T1000 (cell line): ENCODE data around the gene RPL27A.
A peak's percentile ranks its signal among the peaks of the same experiment; 100 is the strongest.

Experiments used
- DNase-seq: peaks from one replicate; lab custom pipeline; 2025; ENCODE audit warnings: mixed read lengths; lab: John Stamatoyannopoulos, UW

The RPL27A gene

DNA sequence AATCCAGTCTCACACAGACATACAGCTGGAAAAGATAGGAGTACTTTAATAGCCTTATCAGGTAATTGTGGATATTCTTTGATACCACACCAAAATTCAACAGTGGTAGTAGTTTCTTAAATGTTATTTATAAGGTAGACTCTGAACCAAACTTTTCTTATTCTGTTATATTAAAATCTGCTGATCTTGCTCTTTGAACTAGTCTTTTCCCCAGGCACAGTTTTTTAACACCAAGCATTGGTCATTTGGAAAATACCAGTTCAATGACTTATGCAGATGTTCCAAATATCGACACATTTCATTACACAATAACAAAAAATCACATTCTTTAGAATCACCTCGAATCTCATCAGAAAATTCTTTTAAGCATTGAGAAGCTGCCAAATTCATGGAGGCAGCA, 7.7 kb upstream of the RPL27A start:
- no peak for DNase-seq

DNA sequence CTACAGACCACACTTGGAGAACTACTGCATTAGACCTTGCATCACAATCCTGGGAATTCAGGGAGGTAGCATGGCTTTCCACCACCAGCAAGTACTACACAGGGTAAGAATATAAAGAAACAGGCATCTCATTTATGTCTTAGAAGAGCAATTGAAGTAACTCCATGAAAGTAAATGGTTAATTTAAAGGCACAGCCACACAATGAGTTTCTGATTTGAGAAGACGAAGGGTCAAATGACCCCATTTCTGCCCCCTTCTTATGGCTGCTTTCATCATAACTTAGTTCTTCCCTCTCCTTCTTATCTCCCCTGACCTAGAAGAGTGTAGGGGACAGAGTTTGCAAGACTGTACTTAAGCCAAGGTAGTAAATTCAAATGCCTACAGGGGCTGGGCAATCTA, 6.1 kb upstream of the RPL27A start:
- no peak for DNase-seq

DNA sequence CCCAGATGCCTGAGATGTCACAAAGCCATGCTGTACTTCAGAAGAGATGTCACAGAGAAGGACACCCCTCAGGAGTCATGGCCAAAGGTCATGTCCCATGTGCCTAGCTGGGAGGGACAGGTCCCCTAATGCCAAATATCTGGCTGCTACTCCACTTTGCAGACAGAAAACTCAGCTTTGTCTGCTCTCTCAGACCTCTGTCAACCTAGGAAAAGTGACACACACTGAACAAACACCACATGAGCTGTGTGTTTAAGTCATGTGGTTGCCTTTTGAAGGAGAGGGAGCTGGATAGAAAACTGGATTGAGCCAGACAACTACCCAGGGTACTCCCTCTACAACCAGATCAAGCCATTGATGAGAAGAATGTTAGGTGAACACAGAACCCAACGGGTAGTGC, 3.6 kb upstream of the RPL27A start:
- DNase-seq: no peak

DNA sequence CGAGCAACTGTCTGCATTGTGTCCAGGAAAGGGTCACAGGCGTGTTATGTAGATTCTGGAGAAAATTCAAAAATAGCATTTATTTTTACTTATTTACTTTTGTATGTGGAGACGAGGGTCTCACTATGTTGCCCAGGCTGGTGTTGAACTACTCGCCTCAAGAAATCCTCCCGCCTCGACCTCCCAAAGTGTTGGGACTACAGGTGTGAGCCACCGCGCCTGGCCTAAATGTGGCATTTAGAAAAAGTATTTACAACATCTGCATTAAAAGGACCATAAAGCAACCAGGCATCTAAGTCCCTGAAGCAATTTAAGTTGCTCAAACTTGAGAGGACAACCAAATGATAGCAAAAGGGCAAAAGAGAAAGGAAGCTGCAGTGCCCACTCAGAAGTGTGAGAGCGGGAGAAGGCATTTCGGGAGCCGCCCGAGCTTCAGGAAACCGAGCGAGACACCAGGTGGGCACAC, 722 bp upstream of the RPL27A start:
- DNase-seq: no peak

DNA sequence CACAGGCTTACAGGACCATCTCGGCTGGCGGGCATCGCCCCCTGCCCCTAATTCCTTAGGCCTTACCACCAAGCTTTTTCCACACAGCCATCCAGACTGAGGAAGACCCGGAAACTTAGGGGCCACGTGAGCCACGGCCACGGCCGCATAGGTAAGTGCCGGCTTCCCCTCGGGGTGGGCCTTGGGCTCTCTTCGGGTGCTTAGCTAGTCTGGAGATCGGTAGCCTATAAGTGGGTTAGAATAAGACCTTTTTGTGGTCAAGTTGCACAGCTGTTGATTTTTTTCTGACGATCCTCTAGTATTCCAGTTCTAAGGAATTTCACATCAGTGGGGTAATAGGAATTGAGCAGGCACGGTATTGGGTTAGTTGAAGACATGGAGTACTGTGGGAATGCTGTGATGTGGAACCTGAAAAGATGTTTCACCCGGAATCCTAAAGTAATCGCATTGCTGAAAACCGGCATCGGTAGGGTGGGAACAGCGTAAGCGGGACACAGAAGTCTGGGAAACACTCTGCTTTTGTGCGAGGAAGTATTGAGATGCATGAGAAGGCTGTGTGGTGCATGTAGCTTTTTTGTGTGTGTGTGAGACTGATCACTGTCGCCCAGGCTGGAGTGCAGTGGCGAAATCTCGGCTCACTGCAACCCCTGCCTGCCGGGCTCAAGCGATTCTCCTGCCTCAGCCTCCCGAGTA, 669 bp downstream of the RPL27A start:
- DNase-seq: no peak

DNA sequence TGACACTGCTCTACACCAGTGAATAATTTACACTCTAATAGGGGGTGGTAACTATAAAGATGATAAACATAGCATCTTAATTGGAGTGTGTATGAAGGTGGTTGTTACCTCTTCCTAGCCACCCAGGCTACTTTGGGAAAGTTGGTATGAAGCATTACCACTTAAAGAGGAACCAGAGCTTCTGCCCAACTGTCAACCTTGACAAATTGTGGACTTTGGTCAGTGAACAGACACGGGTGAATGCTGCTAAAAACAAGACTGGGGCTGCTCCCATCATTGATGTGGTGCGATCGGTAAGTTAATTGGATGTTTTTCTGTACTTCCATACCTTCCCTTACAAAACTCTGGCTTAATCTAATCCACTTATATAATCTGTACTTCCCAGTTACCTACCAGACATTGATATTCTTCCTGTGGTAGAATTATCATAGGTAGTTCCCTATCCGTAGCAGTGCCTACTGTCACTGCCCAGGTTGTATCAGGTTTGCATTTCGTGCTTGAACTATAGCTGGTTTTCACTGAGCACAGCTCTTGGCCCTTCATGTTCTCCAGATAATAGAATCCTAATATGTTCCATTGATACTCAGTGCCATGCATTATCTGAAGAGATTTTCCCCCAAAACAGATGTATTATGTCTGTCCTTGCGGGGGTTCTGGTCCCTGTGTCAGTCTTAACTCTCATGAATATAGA, 2.2 kb downstream of the RPL27A start:
- DNase-seq: no peak

DNA sequence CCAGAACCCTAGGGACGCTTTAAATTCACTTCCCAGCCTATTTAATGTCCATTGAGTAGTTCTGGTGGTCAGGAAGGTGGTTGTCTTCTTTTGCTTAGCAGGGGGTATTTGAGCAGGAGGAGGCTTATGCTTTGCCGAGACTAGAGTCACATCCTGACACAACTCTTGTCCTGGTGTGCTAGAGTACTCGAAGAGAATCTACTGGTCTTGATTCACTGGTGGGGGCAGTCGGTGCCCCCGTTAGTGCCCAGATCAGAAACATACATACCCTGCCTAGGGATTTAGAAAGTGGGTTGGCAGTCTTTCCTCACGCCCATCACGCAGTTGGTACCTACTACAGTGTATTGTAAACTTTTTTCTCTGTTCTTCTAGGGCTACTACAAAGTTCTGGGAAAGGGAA, 2.7 kb downstream of the RPL27A start:
- no peak for DNase-seq

DNA sequence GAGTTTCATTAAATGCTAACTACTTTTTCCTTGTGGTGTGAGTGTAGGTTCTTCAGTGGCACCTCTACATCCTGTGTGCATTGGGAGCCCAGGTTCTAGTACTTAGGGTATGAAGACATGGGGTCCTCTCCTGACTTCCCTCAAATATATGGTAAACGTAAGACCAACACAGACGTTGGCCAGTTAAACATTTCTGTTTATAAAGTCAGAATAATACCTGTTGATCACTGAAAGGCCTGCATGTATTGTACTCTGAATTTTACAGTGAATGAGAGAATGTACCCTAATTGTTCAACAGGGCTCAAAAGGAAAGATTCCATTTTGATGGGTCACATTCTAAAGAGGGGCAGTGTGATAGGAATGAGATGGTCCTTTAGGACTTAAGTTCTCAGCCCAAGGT, 3.2 kb downstream of the RPL27A start:
- no peak for DNase-seq

DNA sequence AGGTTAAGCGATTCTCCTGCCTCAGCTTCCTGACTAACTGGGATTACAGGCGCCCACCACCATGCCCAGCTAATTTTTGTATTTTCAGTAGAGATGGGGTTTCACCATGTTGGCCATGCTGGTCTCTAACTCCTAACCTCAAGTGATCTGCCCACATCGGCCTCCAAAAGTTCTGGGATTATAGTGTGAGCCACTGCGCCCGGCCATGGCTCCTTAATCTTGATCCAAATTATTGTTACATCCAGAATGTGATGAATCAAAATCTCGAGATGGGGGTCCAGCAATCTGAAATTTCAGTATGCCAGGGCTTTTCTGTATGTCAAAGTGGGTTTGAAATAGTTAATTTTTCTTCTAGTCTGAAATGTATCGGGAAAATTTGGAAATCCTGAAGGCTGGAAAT, 3.7 kb downstream of the RPL27A start:
- DNase-seq: no peak

DNA sequence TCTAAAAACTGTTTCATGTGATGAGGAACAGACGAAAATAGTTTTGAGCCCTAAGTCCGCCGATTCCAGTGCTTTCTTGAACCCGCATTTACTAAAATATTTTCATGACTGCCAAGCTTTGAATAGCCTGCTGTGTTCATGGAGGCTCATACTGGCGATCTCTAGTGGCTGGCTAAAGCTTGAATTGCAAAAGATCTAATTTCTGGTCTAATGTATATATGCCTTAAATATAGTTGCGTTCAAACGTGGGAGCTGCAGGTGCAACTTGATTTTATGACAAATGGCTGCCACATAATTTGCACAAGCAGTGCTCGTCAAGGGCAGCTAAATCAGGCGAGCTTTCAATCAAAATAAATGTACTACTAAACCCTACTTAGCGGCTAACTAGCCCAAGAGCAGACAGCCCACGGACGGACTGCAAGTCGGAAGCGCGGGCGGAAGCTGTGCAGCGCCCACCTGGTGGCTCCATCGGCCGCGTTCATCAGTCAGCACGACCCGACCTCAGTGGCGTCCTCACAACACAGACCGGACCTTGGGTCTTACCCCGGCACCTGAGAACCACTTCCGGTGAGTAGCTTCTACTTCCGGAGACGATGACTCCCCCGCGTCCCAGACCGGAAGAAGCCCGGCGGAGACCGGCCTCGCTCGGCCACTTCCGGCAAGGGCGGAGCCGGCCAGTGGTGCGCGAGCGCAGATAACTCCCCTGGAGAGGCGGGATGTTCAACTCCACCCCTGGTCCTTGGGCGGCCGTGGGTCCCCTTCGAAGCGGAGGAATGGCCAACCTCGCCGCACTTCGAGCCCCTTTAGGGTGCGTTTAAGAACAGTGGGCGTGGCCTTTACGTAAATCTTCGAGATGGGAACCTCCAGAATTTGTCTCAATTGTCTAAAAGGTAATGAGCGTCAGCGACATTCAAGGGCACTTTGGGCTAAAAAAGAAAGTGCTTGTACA, 6.1 kb downstream of the RPL27A start:
- DNase-seq: peak; percentile 81

DNA sequence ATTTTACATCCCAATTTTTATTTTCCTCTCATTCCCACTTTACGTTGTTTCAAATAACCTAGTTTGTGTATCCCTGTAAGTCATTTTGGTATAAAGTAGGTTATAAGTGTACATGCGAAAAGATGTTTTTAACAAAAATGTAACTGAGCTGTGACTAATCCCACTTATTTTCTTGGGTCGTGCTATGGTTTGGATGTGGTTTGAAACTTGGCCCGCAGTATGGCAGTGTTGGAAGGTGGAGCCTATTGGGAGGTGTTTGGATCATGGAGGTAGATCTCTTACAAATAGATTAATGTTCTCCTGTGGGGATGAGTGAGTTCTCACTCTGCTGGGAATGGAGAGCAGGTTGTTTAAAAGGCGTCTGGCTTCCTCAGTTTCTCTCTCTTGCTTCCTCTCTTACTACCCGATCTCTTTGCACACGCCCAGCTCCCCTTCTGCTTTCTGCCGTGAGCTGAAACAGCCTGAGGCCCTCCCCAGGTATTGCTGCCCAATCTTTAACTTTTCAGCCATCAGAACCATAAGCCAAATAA, 7.2 kb downstream of the RPL27A start:
- no peak for DNase-seq

DNA sequence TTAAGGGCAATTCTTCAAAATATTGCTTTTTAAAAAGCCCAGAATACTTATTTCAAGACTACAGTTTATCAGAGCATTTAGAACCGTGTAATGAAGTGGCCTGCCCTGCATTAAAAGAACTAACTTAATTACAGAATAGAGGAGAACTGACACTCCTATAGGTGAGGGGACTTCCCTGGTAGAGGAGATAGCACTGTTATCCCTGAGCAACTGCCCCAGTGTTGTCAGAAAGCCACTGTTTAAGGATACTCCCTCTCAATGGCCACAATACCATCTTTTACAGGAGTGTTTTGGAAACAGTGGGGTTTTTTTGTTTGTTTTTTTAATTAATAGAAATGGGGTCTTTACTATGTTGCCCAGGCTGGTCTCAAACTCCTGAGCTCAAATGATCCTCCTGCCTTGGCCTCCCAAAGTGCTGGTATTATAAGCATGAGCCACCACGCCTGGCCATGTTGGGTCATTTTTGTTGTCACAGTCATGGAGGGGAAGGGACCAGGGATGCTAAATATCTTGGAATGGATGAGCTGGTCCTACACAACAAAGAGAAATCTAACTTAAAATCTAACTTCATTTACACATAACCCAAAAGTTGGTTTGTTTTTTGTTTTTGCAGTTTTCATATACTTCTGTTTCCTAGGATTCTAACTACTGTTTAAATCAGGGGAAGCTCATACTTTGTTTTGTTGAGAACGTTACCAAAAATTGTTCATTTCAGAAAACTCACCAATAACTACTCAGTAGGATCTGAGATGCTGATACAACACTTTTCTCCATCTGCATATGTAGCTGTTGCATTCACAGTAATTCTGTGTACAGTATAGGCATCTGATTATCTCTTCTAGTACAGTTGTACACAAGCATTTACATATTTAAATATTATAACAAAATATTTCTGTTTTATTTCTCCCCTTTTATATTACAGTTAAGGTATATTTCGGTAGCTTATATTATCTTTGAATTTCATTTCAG, 8.1 kb downstream of the RPL27A start:
- no peak for DNase-seq

DNA sequence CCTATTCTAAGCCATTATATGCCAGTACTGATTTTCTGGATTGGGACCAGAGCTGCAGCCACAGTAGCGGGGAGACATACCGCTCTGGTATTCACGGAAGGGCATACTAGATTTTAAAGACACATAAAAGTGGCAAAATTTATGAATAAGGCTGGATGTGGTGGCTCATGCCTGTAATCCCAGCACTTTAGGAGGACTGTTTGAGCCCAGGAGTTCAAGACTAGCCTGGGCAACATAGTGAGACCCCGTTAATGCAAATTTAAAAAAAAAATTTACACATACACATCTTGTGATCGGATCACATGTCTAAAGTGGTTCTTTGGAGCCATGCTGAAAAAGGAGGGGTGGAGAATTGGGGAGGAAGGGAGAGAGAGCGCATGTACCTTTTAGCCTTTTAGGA, 9.0 kb downstream of the RPL27A start:
- no peak for DNase-seq

DNA sequence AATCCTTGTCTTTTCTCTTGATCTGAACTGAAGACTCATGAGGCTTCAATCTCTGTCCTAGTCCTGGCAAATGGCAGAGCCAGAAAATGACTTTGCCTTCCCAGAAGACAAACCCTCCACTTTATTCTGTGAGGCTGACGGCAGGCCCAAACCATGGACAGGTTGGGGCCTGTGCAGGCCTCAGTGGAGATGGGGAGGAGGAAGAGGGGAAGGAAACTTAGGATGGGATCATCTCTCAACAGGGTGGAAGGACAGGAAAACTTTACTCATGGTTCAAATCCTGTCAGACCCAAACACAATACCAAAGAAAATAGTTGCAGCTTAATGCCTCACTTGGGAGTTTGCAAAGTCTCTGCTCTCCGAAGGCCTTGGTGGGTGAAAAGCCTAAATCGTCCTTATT, 9.8 kb downstream of the RPL27A start:
- DNase-seq: no peak

DNA sequence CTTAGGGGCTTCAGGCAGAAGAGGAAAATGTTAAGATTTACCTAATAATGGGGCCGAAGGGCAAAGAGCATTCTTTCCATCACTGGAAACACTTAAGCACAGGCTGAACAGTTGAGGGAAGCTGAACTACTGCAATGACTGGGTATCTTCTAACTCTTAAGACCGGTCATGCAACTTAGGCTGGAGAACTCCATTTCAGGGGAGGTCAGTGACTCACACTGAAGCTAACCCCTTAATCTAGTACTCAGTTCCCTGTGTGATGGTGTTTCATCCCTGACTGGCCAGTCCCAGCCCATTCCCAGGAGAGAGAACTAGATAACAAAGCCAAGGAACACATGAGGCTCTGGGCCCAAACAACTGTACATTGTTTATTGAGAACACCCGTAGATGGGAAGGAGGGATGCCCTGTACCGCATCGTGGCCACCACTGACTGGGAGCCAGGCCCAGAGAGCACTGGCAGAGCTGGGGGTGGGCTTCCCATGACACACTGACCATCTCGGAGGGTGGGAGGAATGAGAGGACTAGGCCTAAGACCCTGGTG, 10.5 kb downstream of the RPL27A start:
- DNase-seq: no peak

DNA sequence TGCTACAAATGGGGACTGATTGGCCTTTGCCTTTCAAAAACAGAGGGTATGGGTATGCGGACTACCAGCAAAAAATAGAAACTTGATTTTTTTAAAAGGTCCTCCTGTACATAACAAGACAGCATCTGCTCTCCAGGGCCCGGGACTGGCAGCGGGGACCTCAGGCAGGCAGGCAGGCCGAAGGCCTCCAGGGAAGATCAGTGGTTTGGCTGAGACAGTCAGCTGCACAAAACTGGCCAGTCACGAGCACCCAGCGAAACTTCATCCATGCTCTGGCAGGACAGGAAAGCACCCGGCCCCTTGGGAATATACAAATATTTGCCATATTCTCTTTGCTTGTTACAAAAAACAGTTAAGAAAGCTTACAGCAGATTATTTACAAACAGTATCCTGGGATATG, 11.0 kb downstream of the RPL27A start:
- DNase-seq: no peak

DNA sequence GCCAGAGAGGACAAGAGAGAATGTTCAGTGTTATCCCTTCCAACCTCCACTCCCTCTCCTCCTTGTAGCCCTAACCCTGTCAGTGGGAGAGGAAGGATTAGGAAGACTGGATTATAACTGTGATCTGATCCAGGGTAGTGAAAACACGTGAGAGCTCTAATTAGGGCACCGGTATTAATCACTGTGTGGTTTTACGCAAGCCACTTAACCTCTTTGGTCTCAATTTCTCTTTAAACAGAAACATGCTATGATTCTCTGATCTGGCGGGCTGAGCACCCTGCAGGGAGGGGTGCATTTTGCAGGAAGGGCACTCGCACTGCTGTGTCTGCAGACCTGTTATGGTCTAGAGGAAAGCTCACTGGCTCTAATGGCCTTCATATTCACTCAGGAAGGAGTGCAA, 11.5 kb downstream of the RPL27A start:
- DNase-seq: no peak

DNA sequence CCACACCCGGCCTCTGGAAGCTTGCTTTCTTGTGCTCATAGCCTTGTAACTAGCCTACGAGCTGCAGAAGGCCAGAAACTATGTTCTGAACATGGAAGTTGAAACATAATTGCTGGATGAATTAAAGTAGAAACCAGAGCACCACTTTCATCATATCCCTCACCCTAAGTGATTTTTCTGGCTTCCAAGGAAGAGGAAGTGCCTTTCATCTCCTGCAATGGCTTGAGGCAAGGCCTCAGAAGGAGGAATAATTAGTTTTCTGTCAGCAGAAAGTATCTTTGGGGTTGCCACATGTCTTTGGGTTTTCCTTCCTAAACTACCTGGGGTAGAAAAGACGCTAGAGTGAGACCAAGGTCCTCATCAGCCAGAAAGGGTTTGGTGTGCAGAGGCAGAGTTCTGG, 14.5 kb downstream of the RPL27A start:
- no peak for DNase-seq

DNA sequence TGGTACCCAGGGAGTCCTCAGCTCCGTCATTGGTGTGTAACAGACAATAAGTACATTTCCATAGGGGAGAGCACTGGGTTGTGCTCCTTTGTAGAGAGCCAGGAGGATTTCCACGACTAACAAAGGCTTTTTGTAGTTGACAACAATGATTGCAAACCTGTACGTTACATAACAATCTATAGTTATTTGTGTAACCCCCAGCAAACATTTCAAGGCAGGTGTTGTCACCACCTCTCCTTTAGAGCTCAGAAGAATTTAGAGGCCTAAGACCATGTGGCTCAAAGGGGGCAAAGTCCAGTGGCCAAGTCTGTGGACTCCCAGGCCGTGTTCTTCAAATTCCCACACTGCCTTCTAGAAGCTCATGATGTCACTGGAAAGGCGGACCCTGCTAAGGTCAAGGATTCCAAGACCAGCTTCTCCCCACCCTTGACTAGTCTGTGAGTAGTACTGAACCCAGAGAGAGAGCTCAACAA, 15.8 kb downstream of the RPL27A start:
- no peak for DNase-seq

DNA sequence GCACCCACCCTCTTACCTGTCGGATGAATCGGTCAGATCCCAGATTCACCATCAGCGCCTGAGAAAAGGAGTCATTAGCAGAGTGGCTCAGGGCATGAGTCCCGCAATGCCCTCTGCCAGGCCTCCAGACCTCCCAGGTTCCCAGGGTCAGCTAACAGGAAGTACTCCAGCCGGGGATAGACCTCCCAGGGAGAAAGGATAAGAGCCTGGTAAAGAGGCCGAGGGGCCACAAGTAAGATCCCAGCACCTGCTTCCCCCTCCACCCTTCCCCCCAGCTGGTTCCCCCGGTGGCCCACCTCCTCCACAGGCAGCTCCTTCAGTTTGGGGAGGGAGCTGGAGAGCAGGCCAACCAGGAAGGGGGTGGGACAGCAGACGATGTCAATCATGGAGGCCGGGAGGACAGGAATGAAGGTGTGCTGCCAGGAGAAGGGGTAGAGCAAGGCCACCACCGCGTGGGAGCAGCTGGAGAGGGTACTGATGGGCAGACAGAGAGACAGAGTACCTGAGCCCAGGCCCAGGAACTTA, 16.4 kb downstream of the RPL27A start:
- no peak for DNase-seq

DNA sequence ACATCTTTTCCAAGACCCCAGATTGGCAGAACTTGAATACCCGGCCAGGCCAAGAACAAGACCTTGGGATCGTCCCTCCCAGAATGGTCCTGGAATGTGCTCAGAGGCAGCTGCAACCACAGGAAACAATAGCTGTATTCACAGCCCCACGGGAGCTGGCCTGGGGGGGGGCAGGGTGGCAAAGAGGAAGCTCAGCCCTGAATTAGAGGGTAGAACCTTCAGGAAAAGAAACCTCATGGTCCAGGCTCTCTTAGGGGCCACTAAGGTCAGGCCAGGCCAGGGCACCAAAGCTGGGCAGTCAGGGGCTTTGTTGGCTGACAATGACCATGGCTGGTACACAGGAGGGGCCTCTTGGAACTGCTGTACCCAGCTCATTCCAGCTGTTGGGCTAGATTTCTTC, 17.3 kb downstream of the RPL27A start:
- DNase-seq: no peak
